Epithelial cell of proximal tubule (primary cell): ENCODE results near the gene NODAL. TPM values are rescaled to one million over a fixed set of nuclear protein-coding genes. Genes with fewer than 3 reads are reported as not detected.
"Not testable (repeated sequence)": the region's sequence is repeated elsewhere in the genome, so short reads cannot be mapped to it uniquely, and the experiment has no call there.

Experiments
- DNase-seq: peaks from one replicate; pipeline ENCODE4 v3.0.0-alpha.2; 2011; ENCODE audit warnings: low read depth
- H3K4me3 ChIP-seq: 2 replicates; pipeline ENCODE4 v1.5.1; 2011; ENCODE audit warnings: low read depth, mild to moderate bottlenecking, low read length
- total RNA-seq: library from RNA; depleted of rRNA; stranded (reverse); fragments of >200 nt; gene quantifications from 2 replicates; pipeline ENCODE4 v1.2.3, GENCODE V29; 2015
- TF ChIP-seq, protein P1 (sequence below): conservative IDR thresholded peaks from 2 replicates; pipeline ENCODE4 v1.5.1; 2012; ENCODE audit warnings: low read depth, mild to moderate bottlenecking, low read length

The NODAL gene
- not detected in 2 replicates for total RNA-seq

DNA sequence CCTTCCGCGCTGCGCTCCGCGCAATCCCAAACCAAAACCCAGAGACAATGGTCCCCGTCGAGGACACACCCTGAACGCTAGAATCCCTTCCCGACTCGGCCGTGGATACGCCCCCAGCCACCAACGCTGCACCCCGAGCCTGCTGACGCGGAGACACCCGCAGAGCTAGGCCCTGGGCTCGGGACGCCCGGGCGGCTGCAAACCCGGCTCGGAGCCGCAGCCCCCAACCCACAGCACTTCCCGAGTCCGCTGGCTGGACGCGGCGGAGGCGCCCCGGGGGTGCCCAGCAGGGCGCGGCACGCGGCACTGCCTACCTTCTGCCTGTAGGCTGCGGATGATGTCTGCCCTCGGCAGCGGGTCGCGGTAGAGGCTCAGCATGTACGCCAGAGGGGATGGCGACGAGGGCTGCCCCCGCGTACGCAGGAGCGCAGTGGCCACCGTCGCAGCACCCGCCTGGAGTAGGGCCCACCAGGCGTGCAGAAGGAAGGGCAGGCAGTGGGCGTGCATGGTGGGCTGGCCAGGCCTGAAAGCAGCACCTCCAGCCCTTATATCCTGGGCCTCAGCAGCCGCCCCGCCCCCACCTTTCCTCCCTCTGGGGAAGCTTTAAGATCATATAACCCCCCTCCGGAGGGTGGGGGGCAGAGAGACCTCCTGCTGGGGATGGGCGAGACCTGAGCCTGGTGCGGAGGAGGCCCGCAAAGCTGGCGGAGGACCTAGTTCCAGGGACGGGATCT, at the start of gene NODAL:
TSS of gene NODAL (minus strand) at position 521 of the 734 bp plus-strand sequence. CDS start at position 507, 14 bp downstream.
- H3K4me3 ChIP-seq, result no peak within 1 kb of the TSS
- TF ChIP-seq, protein P1, sequence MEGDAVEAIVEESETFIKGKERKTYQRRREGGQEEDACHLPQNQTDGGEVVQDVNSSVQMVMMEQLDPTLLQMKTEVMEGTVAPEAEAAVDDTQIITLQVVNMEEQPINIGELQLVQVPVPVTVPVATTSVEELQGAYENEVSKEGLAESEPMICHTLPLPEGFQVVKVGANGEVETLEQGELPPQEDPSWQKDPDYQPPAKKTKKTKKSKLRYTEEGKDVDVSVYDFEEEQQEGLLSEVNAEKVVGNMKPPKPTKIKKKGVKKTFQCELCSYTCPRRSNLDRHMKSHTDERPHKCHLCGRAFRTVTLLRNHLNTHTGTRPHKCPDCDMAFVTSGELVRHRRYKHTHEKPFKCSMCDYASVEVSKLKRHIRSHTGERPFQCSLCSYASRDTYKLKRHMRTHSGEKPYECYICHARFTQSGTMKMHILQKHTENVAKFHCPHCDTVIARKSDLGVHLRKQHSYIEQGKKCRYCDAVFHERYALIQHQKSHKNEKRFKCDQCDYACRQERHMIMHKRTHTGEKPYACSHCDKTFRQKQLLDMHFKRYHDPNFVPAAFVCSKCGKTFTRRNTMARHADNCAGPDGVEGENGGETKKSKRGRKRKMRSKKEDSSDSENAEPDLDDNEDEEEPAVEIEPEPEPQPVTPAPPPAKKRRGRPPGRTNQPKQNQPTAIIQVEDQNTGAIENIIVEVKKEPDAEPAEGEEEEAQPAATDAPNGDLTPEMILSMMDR, result no peak
- DNase-seq, result no peak

DNA sequence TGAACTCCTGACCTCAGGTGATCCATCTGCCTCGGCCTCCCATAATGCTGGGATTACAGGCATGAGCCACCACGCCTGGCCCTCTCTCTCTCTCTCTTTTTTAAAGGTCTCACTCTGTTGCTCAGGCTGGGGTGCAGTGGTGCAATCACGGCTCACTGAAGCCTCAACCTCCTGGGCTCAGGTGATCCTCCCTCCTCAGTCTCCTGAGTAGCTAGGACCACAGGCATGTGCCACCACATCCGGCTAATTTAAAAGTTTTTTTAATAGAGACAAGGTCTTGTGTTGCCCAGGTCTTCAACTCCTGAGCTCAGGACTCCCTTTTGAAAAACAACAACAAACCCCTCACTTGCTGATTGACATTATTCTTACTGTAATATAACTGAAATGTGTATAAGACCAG, 48.7 kb upstream of the NODAL start:
- H3K4me3 ChIP-seq, result no peak overlapping the region
- TF ChIP-seq, protein P1, result no peak
- no peak for DNase-seq

DNA sequence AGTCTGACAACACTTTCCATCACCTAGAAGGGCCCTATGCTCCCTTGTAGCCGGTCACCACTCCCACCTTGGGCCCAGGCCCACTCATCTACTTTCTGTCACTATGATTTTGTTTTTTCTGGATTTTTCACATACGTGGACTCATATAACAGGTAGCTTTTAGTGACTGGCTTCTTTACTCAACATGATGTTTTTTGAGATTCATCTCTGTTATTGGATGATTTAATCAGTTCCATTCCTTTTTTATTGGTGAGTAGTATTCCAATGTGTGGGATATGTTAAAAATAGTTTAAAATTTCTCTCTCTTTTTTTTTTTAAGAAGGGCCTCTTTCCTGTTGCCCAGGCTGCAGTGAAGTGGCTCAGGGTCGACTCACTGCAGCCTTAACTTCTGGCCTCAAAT, 46.3 kb upstream of the NODAL start:
- DNase-seq, result no peak
- TF ChIP-seq, protein P1, result no peak
- H3K4me3 ChIP-seq, result no peak overlapping the region

DNA sequence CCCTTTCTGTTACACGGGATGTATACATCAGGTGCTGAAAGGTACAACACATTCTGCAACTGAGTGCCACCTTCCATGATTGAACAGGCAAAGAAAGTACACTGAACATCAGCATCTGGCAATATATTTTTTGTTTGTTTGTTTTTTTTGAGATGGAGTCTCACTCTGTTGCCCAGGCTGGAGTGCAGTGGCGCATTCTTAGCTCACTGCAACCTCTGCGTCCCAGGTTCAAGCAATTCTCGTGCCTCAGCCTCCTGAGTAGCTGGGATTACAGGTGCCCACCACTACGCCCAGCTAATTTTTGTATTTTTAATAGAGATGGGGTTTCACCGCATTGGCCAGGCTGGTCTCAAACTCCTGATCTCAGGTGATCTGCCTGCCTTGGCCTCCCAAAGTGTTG, 42.4 kb upstream of the NODAL start:
- DNase-seq, H3K4me3 ChIP-seq: not testable (repeated sequence)

DNA sequence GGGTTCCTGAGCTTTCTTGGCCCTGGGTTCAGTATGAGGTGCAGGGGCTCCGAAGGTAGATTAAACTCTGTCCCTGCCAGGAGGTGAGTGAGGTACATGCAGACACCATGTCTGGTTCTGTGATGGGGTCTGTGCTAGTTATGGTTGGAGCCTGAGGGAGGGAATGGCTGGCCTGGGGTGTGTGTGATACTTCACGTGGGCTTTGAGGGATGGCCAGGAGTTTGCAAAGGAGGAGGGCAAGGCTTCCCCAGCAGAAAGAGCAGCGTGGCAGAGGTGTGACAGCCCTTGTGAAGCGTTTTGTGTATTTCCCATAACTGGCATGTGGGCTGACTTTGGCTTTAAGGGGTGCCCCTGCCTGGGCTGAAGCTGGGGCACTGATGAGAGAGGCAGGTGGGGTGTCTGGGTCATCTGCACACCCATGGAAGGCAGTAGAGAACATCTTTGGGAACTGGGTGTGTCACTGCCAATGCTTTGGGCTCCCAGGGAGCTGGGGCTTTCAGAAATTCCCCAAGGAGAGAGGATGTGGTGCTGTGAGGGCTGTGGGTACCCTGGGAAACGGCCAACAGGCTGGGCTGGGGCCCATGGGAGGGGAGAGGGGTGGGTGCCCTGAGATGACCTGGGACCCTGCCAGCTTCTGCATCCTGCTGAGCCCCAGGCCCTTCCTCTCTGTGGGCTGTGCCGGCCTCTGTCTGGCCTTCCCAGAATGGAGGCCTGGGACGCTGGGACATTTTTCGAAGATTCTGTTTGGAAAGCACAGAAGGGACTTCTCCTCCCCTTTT, 41.7 kb upstream of the NODAL start:
- DNase-seq, result no peak
- TF ChIP-seq, protein P1, result no peak
- H3K4me3 ChIP-seq, result no peak overlapping the region

DNA sequence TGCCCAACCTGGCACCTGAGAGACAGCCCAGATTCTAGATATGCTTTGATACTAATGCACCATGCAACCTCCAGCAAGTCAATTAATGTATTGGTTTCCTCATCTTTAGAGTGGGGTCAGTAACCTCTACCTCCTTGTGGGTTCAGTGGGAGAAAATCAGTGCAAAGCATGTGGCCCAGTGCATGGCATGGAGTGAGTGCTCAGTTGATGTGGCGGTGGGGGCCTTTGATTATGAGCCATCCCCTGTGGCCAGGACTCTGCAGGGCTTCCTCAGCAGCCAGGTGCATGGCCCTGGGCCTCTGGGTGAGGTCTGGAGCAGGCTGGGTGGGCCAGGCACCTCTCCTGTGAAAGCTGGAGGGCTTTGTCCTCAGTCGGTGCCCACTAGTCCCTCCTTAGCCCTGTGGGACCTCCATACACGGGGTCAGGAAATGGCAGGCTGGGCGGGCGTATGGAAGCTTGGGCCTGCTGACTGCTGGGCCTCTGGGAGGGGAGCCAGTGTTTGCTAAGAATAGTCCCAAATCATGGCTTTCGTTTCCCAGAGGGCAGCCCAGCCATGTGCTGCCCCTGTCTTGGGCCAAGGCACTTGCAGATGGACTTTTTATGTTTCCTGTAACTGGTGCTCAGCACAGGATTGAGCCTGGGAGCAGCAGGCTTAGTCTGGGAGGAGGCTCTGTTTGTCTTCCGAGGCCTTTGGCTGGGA, 40.5 kb upstream of the NODAL start:
- no peak overlapping the region for H3K4me3 ChIP-seq
- DNase-seq, result no peak
- TF ChIP-seq, protein P1, result no peak

DNA sequence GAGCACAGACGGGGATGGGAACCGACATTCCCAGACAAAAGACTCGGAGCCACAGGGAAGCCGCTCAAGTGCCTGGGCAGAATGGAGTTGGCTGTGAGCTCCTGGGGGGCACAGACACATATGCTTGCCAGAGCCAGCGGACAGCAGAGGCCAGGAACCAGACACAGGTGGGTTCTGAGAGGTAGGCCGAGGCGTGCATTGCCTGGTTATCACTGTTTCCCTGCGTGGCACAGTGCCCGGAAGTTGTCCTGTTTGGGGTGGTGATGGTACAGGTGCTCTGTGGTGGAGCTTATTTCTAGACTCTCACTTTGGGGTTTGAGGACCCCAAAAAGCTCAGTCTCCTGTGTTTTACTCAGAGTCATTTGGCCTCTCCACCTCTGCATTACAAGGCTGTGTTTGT, 39.6 kb upstream of the NODAL start:
- TF ChIP-seq, protein P1, result no peak
- no peak overlapping the region for H3K4me3 ChIP-seq

More for the DNA sequence above, 39.6 kb upstream of the NODAL start:
- DNase-seq, result no peak
